HG02678 (cell line): ENCODE measurements around the gene OR2T10.
"Not testable (repeated sequence)": the region's sequence is repeated elsewhere in the genome, so short reads cannot be mapped to it uniquely, and the experiment has no call there.

Source experiments
- ATAC-seq: cut with Tn5 transposase; IDR thresholded peaks from one replicate; pipeline ENCODE4 v1.9.1; 2021; ENCODE audit warnings: mild to moderate bottlenecking, moderate library complexity; ENCODE audit not compliant: unreplicated experiment

Gene OR2T10

DNA sequence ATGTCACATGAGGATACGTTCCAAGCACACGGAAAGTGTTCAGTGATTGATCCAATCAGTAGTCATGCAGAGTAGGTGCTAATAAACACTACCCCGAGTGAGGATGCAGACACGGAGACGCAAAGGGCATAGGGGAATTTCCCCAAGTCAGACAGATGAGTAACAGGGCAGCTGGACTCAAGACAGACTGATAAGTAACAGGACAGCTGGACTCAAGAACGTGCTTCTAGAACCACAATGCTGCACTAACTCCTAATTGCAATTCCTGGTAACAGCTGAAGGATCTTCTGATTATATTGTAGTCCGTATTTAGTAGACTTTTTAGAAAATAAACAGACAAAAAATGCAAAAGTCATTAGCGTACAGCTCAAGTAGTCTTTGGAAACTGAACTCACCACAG, 1.9 kb upstream of the OR2T10 start:
- no peak for ATAC-seq

GRCh38 chr1:248596615-248597014, 885 bp downstream of the OR2T10 start:
- ATAC-seq: peak; percentile 61

GRCh38 chr1:248593226-248593625, 4.3 kb downstream of the OR2T10 start:
- no peak for ATAC-seq

DNA sequence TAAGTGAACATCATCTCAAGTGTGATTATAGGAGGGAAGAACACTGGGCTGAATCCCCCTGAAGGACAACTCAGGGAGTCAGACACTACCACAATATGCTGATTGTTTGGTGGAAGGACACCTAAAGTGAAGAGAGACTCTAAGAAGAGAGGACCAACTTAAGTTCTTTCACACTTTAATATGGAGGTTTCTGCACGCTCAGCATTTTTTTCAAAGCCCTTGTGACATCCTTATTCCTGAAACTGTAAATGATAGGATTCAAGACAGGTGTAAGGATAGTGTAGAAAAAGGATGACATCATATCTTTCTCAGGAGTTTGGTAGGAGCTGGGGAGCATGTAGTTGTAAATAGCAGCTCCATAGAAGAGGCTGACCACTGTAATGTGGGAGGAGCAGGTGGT, 4.8 kb downstream of the OR2T10 start:
- ATAC-seq: no peak

DNA sequence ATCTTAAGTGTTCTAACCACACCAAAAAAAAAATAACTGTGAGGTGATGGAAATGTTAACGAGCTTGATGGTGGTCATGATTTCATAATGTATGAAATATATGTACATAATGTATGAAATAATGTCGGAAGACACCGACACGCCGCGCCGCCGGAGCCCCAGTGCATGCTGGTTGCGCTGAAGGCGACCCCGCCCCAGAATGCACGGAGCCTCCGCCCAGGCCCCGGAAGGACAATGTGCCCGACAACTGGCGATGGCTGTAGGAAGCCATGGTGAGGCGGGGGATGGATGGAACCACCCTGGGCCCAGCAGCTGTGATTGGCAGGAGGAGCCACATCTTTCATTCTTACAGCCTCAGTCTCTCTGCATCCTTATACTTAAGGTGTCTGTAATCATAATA, 7.4 kb downstream of the OR2T10 start:
- no peak for ATAC-seq

GRCh38 chr1:248589334-248589733, 8.2 kb downstream of the OR2T10 start:
- no peak for ATAC-seq

DNA sequence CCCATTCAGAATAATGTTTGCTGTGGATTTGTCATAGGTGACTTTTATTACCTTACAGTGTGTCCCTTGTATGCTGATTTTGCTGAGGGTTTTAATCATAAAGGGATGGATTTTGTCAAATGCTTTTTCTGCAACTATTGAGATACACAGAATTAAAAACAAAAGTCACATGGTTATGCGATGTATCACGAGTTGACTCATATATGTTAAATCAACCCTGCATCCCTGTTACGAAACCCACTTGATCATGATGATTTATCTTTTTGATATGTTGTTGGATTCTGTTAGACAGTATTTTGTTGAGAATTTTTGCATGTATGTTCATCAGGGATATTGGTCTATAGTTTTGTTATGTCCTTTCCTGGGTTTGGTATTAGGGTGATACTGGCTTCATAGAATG, 12.2 kb downstream of the OR2T10 start:
- ATAC-seq: no peak

DNA sequence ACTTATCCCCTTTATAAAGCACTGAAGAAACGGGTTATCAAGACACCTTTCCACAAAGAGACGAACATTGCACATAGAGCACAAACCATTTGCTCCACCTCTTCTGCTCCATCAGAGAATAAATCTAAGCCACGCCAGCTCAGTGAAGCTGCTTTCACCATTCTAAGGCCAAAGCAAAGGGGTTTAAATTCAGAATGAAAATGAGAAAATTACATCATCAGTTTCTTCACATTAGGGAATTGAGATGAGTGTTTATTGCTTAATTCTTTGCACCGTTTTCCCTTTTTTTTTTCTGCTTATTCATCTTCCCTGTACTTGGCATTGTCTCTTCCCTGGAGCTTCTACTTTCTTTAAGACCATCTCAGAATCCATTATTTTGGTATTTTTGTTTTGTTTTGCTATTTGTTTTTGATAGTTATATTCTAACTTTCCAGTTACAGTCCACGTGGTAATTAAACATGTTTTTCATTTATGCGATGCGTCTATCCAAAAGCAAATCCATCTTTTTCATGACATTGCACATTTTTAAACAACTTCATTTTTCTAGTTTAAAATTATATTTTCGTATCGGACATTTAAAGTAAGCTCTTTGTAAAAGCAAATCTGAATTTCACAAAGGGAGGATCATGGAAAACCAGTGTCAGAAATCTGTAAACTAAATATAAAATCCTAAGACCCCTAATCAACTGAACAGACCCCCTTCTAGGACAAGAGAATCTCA, 21.1 kb downstream of the OR2T10 start:
- no peak for ATAC-seq

GRCh38 chr1:248574657-248575056, 22.8 kb downstream of the OR2T10 start, which contains the start of gene OR2T34:
Gene OR2T34 (minus strand): TSS chr1:248574757. CDS start chr1:248574757, 0 bp downstream.
- not testable (repeated sequence) for ATAC-seq

- ATAC-seq: not testable (repeated sequence)
Measured at GRCh38 chr1:248573856-248574255, 23.6 kb downstream of the OR2T10 start.

DNA sequence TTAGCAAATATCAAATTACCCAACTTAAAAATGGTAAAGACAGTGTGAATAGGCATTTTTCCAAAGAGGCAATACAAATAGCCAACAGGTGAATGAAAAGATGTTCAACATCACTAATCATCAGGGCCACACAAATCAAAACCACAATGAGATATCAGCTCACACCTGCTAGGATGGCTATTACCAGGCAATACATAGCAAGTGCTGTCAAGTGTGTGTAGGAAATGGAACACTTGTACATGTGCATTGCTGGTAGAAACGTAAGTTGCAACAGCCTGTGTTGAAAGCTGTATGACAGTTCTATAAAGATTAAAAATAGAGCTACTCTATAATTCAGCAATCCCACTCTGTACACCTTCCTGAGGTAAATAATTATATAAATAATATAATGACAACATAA, 25.5 kb downstream of the OR2T10 start:
- not testable (repeated sequence) for ATAC-seq

- ATAC-seq: not testable (repeated sequence)
Measured at GRCh38 chr1:248570811-248571210, 26.7 kb downstream of the OR2T10 start.

DNA sequence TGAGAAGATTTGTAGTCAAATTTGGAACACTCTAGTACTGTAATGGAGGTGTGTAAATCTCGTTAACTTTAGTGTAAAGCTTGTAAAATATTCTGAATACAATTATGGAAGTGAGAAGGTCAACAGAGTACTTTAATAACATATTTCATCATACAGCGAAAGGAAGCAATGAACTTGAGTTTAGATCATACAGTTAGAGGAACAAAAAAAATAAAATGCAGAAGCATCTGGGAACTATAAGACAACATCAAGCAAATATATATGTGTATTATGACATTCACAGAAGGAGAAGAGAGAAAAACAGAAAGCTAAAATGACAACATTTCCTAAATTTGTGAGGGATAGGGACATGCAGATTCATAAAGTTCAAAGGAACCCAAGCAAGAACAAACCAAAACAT, 28.5 kb downstream of the OR2T10 start:
- not testable (repeated sequence) for ATAC-seq

DNA sequence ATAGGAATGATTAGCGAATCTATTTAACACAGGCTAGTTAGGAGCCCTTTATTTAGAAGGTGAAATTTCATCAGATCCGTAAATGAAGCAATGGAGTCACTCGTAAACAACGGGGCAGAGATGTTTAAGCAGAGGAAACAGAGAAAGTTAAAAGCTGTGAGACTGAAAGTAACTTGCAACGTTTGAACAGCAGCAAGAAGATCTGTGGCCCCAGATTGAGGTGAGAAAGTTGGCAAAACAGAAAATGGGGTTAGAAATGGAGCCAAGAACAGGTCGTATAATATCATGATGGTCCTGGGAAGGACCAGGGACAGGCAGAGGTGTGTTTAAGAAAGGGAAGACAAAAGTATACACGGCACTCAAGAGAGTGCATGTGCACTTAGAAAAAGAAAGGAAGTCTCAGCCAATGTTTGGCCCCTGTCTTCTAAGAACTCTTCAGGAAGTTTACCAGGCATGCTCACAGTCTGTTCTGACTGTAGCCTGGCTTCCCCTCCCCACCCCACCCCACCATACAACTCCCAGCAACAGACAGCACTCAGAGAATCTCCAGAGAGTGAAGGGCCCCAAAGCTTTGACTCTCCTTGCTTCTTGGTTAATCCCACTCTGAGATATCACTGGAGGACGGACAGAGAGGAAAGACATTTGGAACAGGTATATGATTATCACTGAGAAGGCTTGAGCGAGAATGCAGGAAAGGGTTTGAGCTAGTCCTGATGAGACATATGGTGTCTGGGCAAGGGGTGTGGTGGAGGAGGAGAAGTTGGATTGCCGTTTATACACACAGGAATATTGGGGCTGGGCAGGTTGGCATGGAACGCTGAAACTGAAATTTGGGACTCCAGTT, 31.7 kb downstream of the OR2T10 start:
- peak; percentile 72 for ATAC-seq

- not testable (repeated sequence) for ATAC-seq
Measured at GRCh38 chr1:248562672-248563071, 34.8 kb downstream of the OR2T10 start, which contains the start of gene OR2T29. Gene OR2T29 (minus strand): TSS chr1:248562772. CDS start chr1:248559491, 3,281 bp downstream.

GRCh38 chr1:248551027-248551426, 46.5 kb downstream of the OR2T10 start:
- ATAC-seq: not testable (repeated sequence)

DNA sequence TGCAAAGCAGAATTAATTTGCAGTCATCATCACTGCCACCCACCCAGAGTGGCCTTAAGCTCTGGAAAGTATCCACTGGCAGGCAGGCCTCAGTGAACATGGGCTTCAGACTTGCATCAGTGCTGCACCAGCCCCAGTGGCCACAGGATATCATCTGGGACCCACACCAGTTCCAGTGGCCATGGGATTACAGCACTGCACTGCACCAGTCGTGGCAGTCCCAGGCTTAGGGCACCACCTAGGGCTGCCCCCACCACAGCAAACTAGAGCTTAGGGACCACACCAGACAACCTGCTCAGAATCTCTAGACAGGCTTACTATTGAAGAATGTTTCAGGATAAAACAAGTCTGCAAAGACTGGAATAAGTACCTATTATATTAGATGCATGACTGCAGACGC, 50.1 kb downstream of the OR2T10 start:
- ATAC-seq: not testable (repeated sequence)
